GM19240 (cell line): ENCODE measurements around the gene TTC33.
"Not testable (repeated sequence)": the region's sequence is repeated elsewhere in the genome, so short reads cannot be mapped to it uniquely, and the experiment has no call there.

ENCODE experiments used
- DNase-seq: peaks from one replicate; pipeline ENCODE4 v3.0.0; 2011; ENCODE audit warnings: low spot score; ENCODE audit not compliant: insufficient read length

The TTC33 gene

GRCh38 chr5:40780199-40780598 lies 24.4 kb upstream of the TTC33 start:
- DNase-seq, result no peak

GRCh38 chr5:40779561-40779960 lies 23.8 kb upstream of the TTC33 start:
- DNase-seq, result no peak

GRCh38 chr5:40778133-40778532 lies 22.4 kb upstream of the TTC33 start:
- no peak for DNase-seq

GRCh38 chr5:40776658-40776977 lies 20.9 kb upstream of the TTC33 start:
- DNase-seq, result no peak

GRCh38 chr5:40775846-40776657 lies 20.3 kb upstream of the TTC33 start:
- DNase-seq, result no peak

- no peak for DNase-seq
These were observed 19.5 kb upstream of the TTC33 start for GRCh38 chr5:40775085-40775845.

- no peak for DNase-seq
These were observed 18.9 kb upstream of the TTC33 start for GRCh38 chr5:40774623-40775022.

GRCh38 chr5:40770764-40771163 lies 15.0 kb upstream of the TTC33 start:
- no peak for DNase-seq

GRCh38 chr5:40762705-40763104 lies 6.9 kb upstream of the TTC33 start:
- DNase-seq, result no peak

GRCh38 chr5:40757400-40757799 lies 1.6 kb upstream of the TTC33 start:
- no peak for DNase-seq

GRCh38 chr5:40755093-40755406 lies 711 bp downstream of the TTC33 start:
- DNase-seq, result no peak

- DNase-seq, result no peak
These were observed 1.2 kb downstream of the TTC33 start for GRCh38 chr5:40754381-40755092.

GRCh38 chr5:40746703-40747102 lies 9.1 kb downstream of the TTC33 start:
- no peak for DNase-seq

GRCh38 chr5:40743771-40744170 lies 12.0 kb downstream of the TTC33 start:
- DNase-seq, result no peak

- no peak for DNase-seq
These were observed 17.3 kb downstream of the TTC33 start for GRCh38 chr5:40738502-40738901.

- DNase-seq, result no peak
These were observed 19.5 kb downstream of the TTC33 start for GRCh38 chr5:40736103-40736875.

- DNase-seq, result no peak
These were observed 20.2 kb downstream of the TTC33 start for GRCh38 chr5:40735609-40736008.

GRCh38 chr5:40734986-40735385 lies 20.8 kb downstream of the TTC33 start:
- no peak for DNase-seq

GRCh38 chr5:40733879-40734563 lies 21.7 kb downstream of the TTC33 start:
- DNase-seq, result no peak

GRCh38 chr5:40733434-40733833 lies 22.3 kb downstream of the TTC33 start:
- DNase-seq, result no peak

- DNase-seq, result not testable (repeated sequence)
These were observed 33.3 kb downstream of the TTC33 start for GRCh38 chr5:40722497-40722911.
